BLaER1 treated with 17β-estradiol and CSF1 and Interleukin-3, amounts not matched to agents 10 nM and 100 nM (cell line): ENCODE data around the gene FABP2.
"Not testable (repeated sequence)": the region's sequence is repeated elsewhere in the genome, so short reads cannot be mapped to it uniquely, and the experiment has no call there.

Experiments
- H3K27ac ChIP-seq, 11 experiments: shearing (Covaris generic); formaldehyde crosslinking; 2 replicates each; pipeline ENCODE4 v1.8.1; 2022
- H3K27me3 ChIP-seq, 11 experiments: shearing (Covaris generic); formaldehyde crosslinking; 2 replicates each; pipeline ENCODE4 v1.8.1; 2022
- H3K36me3 ChIP-seq, 11 experiments: shearing (Covaris generic); formaldehyde crosslinking; 2 replicates each; pipeline ENCODE4 v1.8.1; 2022
- H3K4me1 ChIP-seq, 10 experiments: shearing (Covaris generic); formaldehyde crosslinking; 2 replicates each; pipeline ENCODE4 v1.8.1; 2022
- H3K4me2 ChIP-seq, 11 experiments: shearing (Covaris generic); formaldehyde crosslinking; 2 replicates each; pipeline ENCODE4 v1.8.1; 2022
- H3K4me3 ChIP-seq, 10 experiments: shearing (Covaris generic); formaldehyde crosslinking; 2 replicates each; pipeline ENCODE4 v1.8.1; 2022
- H3K9ac ChIP-seq, 11 experiments: shearing (Covaris generic); formaldehyde crosslinking; 2 replicates each; pipeline ENCODE4 v1.8.1; 2022
- H3K9me3 ChIP-seq, 11 experiments: shearing (Covaris generic); formaldehyde crosslinking; replicated peaks in 1 of 11; 2 replicates each; pipeline ENCODE4 v1.8.1; 2022
- H4K20me1 ChIP-seq, 11 experiments: shearing (Covaris generic); formaldehyde crosslinking; 2 replicates each; pipeline ENCODE4 v1.8.1; 2022
- Cebpa-rat ChIP-seq, 11 experiments: shearing (Covaris generic); IDR thresholded peaks; 2 replicates each; pipeline ENCODE4 v1.8.1; 2022

Gene FABP2

GRCh38 chr4:119321921-119322687, at the start of gene FABP2:
Gene FABP2 (minus strand): TSS chr4:119322138. CDS start chr4:119322102, 36 bp downstream.
- Histone ChIP-seq H3K9me3 (no peaks in the 10 kb centered on the region), H4K20me1 (no peaks in the 10 kb centered on the region), H3K27me3 (no peaks in the 10 kb centered on the region), H3K36me3 (no peaks in the 10 kb centered on the region), H3K4me2 (no peak within 1 kb of the TSS), H3K4me3 (no peak within 1 kb of the TSS), H3K27ac (no peak within 1 kb of the TSS), H3K4me1 (no peaks in the 10 kb centered on the region), H3K9ac (no peak within 1 kb of the TSS)
- TF ChIP-seq Cebpa-rat (IDR thresholded peaks at IDR 0.05) = no peak

- H3K36me3 ChIP-seq, H3K27me3 ChIP-seq, H4K20me1 ChIP-seq, H3K9me3 ChIP-seq: not testable (repeated sequence)
- Histone ChIP-seq H3K27ac (peak overlapping the region in 10 of 11 experiments; percentile 51 to 94 (median 91); a peak in 19 of 22 replicates), H3K4me3 (peak overlapping the region in 8 of 10 experiments; percentile 34 to 65 (median 51); a peak in 12 of 20 replicates), H3K4me2 (peak overlapping the region; percentile 58 to 94 (median 84); a peak in 21 of 22 replicates), H3K9ac (peak overlapping the region in 9 of 11 experiments; percentile 63 to 83 (median 78); a peak in 18 of 22 replicates), H3K4me1 (peaks cover 23 to 70% (median 59%) of the 10 kb centered on the region in 10 experiments)
- peak in 6 of 11 experiments; percentile 22 to 75 (median 70); a peak in 6 of 22 replicates for TF ChIP-seq Cebpa-rat (IDR thresholded peaks at IDR 0.05)
Measured at GRCh38 chr4:119370951-119371683, 49.2 kb upstream of the FABP2 start.

- H3K9me3 ChIP-seq, H3K27me3 ChIP-seq, H3K36me3 ChIP-seq, H4K20me1 ChIP-seq: not testable (repeated sequence)
- TF ChIP-seq Cebpa-rat (IDR thresholded peaks at IDR 0.05) = 0 out of 22 replicates have a peak, but pooled peaks of 2 of the 11 experiments have one; percentile 12 to 18
- peak overlapping the region in 8 of 10 experiments; percentile 34 to 65 (median 51); a peak in 12 of 20 replicates for H3K4me3 ChIP-seq
- H3K4me2 ChIP-seq = peak overlapping the region; percentile 58 to 94 (median 84); a peak in 21 of 22 replicates
- peak overlapping the region in 10 of 11 experiments; percentile 51 to 94 (median 91); a peak in 19 of 22 replicates for H3K27ac ChIP-seq
- H3K4me1 ChIP-seq = peaks cover 23 to 63% (median 54%) of the 10 kb centered on the region in 10 experiments
- peak overlapping the region in 9 of 11 experiments; percentile 63 to 83 (median 78); a peak in 17 of 22 replicates for H3K9ac ChIP-seq
Measured at GRCh38 chr4:119370392-119370791, 48.5 kb upstream of the FABP2 start.

- H3K9ac ChIP-seq, H4K20me1 ChIP-seq, H3K4me3 ChIP-seq, H3K9me3 ChIP-seq, H3K36me3 ChIP-seq, H3K27me3 ChIP-seq, H3K4me2 ChIP-seq, H3K27ac ChIP-seq: not testable (repeated sequence)
- peaks cover 18 to 36% (median 32%) of the 10 kb centered on the region in 10 experiments for H3K4me1 ChIP-seq
Measured at GRCh38 chr4:119366802-119367201, 44.9 kb upstream of the FABP2 start.

GRCh38 chr4:119364203-119364602, 42.3 kb upstream of the FABP2 start:
- not testable (repeated sequence) for H3K27ac ChIP-seq, H4K20me1 ChIP-seq, H3K27me3 ChIP-seq, H3K9ac ChIP-seq, H3K4me3 ChIP-seq, H3K9me3 ChIP-seq, H3K36me3 ChIP-seq
- Histone ChIP-seq H3K4me1 (peaks cover 11 to 21% (median 13%) of the 10 kb centered on the region in 10 experiments; a peak in 19 of 20 replicates), H3K4me2 (peak overlapping the region in 6 of 11 experiments; percentile 43 to 77 (median 54); a peak in 9 of 22 replicates)

- not testable (repeated sequence) for H4K20me1 ChIP-seq, H3K9me3 ChIP-seq, H3K36me3 ChIP-seq, H3K9ac ChIP-seq, H3K27me3 ChIP-seq, H3K4me3 ChIP-seq
- Histone ChIP-seq H3K4me2 (peak overlapping the region; percentile 43 to 77 (median 55)), H3K27ac (peak overlapping the region in 2 of 11 experiments; percentile 11 to 32; a peak in 4 of 22 replicates), H3K4me1 (peaks cover 11 to 18% (median 13%) of the 10 kb centered on the region in 10 experiments; a peak in 19 of 20 replicates)
Measured at GRCh38 chr4:119363372-119363771, 41.4 kb upstream of the FABP2 start.

GRCh38 chr4:119362413-119362812, 40.5 kb upstream of the FABP2 start:
- not testable (repeated sequence) for H3K36me3 ChIP-seq, H3K9me3 ChIP-seq, H4K20me1 ChIP-seq, H3K27me3 ChIP-seq, H3K4me2 ChIP-seq, H3K4me3 ChIP-seq, H3K27ac ChIP-seq, H3K9ac ChIP-seq
- H3K4me1 ChIP-seq = peaks cover 9 to 18% (median 13%) of the 10 kb centered on the region in 10 experiments; a peak in 19 of 20 replicates

GRCh38 chr4:119359873-119360272, 37.9 kb upstream of the FABP2 start:
- not testable (repeated sequence) for H3K4me3 ChIP-seq, H3K27ac ChIP-seq, H3K9me3 ChIP-seq, H3K36me3 ChIP-seq, H4K20me1 ChIP-seq, H3K4me2 ChIP-seq, H3K27me3 ChIP-seq, H3K9ac ChIP-seq
- peaks cover 8 to 16% (median 13%) of the 10 kb centered on the region in 10 experiments; a peak in 19 of 20 replicates for H3K4me1 ChIP-seq

GRCh38 chr4:119356796-119357195, 34.9 kb upstream of the FABP2 start:
- not testable (repeated sequence) for H3K9me3 ChIP-seq, H3K9ac ChIP-seq, H4K20me1 ChIP-seq, H3K36me3 ChIP-seq, H3K4me3 ChIP-seq, H3K27me3 ChIP-seq, H3K4me1 ChIP-seq, H3K4me2 ChIP-seq, H3K27ac ChIP-seq

GRCh38 chr4:119356041-119356440, 34.1 kb upstream of the FABP2 start:
- H3K4me3 ChIP-seq, H3K27ac ChIP-seq, H3K4me2 ChIP-seq, H3K4me1 ChIP-seq, H3K36me3 ChIP-seq, H3K9me3 ChIP-seq, H3K9ac ChIP-seq, H3K27me3 ChIP-seq, H4K20me1 ChIP-seq: not testable (repeated sequence)

- H3K27me3 ChIP-seq, H4K20me1 ChIP-seq, H3K27ac ChIP-seq, H3K36me3 ChIP-seq, H3K9me3 ChIP-seq, H3K4me2 ChIP-seq, H3K4me1 ChIP-seq, H3K4me3 ChIP-seq, H3K9ac ChIP-seq: not testable (repeated sequence)
Measured at GRCh38 chr4:119353364-119353763, 31.4 kb upstream of the FABP2 start.

GRCh38 chr4:119348169-119348568, 26.2 kb upstream of the FABP2 start:
- H3K27me3 ChIP-seq, H3K36me3 ChIP-seq, H3K9ac ChIP-seq, H3K4me2 ChIP-seq, H3K4me3 ChIP-seq, H3K27ac ChIP-seq, H4K20me1 ChIP-seq, H3K9me3 ChIP-seq, H3K4me1 ChIP-seq: not testable (repeated sequence)

- H3K4me1 ChIP-seq, H3K4me3 ChIP-seq, H3K27me3 ChIP-seq, H4K20me1 ChIP-seq, H3K9ac ChIP-seq, H3K4me2 ChIP-seq, H3K9me3 ChIP-seq, H3K36me3 ChIP-seq, H3K27ac ChIP-seq: not testable (repeated sequence)
Measured at GRCh38 chr4:119343293-119343692, 21.4 kb upstream of the FABP2 start.
